MM.1S (cell line): ENCODE data around the gene WIPF2.

Source experiments
- DNase-seq: peaks from one replicate; pipeline ENCODE4 v3.0.0-alpha.2; 2015
- H2AFZ ChIP-seq: fragments of 300-600 bp; sonication (generic); 2 replicates; pipeline ENCODE4 v1.6.0; 2016; ENCODE audit warnings: antibody characterized with exemption, low read length
- H3F3A ChIP-seq: fragments of 300-600 bp; sonication (generic); 2 replicates; pipeline ENCODE4 v1.6.1; 2016; ENCODE audit warnings: mild to moderate bottlenecking, antibody characterized with exemption, low read length, moderate library complexity, mixed read lengths; ENCODE audit not compliant: insufficient read depth
- H3K27ac ChIP-seq: fragments of 300-600 bp; sonication (generic); 2 replicates; pipeline ENCODE4 v1.5.1; 2016; ENCODE audit warnings: mild to moderate bottlenecking, low read length
- H3K27me3 ChIP-seq: fragments of 300-600 bp; sonication (generic); replicated peaks from 2 replicates; pipeline ENCODE4 v1.6.0; 2016; ENCODE audit warnings: low read length; ENCODE audit not compliant: insufficient read depth
- H3K36me3 ChIP-seq: fragments of 300-600 bp; sonication (generic); replicated peaks from 2 replicates; pipeline ENCODE4 v1.6.1; 2016; ENCODE audit warnings: mild to moderate bottlenecking, low read length, mixed read lengths; ENCODE audit not compliant: insufficient read depth
- H3K4me1 ChIP-seq: fragments of 300-600 bp; sonication (generic); 2 replicates; pipeline ENCODE4 v1.6.1; 2016; ENCODE audit warnings: low read length, mixed read lengths
- H3K4me2 ChIP-seq: fragments of 300-600 bp; sonication (generic); 2 replicates; pipeline ENCODE4 v1.6.0; 2016; ENCODE audit warnings: low read depth, low read length
- H3K4me3 ChIP-seq: fragments of 300-600 bp; sonication (generic); 2 replicates; pipeline ENCODE4 v1.5.1; 2016; ENCODE audit warnings: low read length, mixed read lengths
- H3K79me2 ChIP-seq: fragments of 300-600 bp; sonication (generic); 2 replicates; pipeline ENCODE4 v1.6.1; 2016; ENCODE audit warnings: mixed run types, low read length, mixed read lengths
- H3K9ac ChIP-seq: fragments of 300-600 bp; sonication (generic); 2 replicates; pipeline ENCODE4 v1.6.1; 2016; ENCODE audit warnings: low read length, mixed read lengths
- H3K9me2 ChIP-seq: fragments of 300-600 bp; sonication (generic); replicated peaks from 2 replicates; pipeline ENCODE4 v1.6.1; 2016; ENCODE audit warnings: mild to moderate bottlenecking, low read length, mixed read lengths; ENCODE audit not compliant: insufficient read depth
- H3K9me3 ChIP-seq: fragments of 300-600 bp; sonication (generic); replicated peaks from 2 replicates; pipeline ENCODE4 v1.6.1; 2016; ENCODE audit warnings: mild to moderate bottlenecking, low read length, mixed read lengths; ENCODE audit not compliant: insufficient read depth
- H4K20me1 ChIP-seq: fragments of 300-600 bp; sonication (generic); 2 replicates; pipeline ENCODE4 v1.6.1; 2016; ENCODE audit warnings: mild to moderate bottlenecking, low read length, moderate library complexity, mixed read lengths; ENCODE audit not compliant: insufficient read depth
- CTCF ChIP-seq: fragments of 300-600 bp; sonication (generic); IDR thresholded peaks from 2 replicates; pipeline ENCODE4 v1.5.1; 2016; ENCODE audit warnings: antibody characterized with exemption, low read length, mixed read lengths
- EZH2 ChIP-seq: fragments of 300-600 bp; sonication (generic); optimal IDR thresholded peaks from 2 replicates; pipeline ENCODE3; 2017; ENCODE audit warnings: low read depth, mild to moderate bottlenecking, antibody characterized with exemption, low read length, mixed read lengths
- EZH2phosphoT487 ChIP-seq: fragments of 300-600 bp; sonication (generic); IDR thresholded peaks from 2 replicates; pipeline ENCODE4 v1.6.1; 2018; ENCODE audit warnings: antibody characterized with exemption, low read length

The WIPF2 gene

GRCh38 chr17:40218740-40219593, at the start of gene WIPF2:
WIPF2 (plus strand) TSS chr17:40219304; CDS start chr17:40256460, 37,156 bp downstream.
- no peaks in the 10 kb centered on the region for H3K9me3 ChIP-seq
- peaks cover 33% of the 10 kb centered on the region for H3K79me2 ChIP-seq
- no peaks in the 10 kb centered on the region for H4K20me1 ChIP-seq
- H3K36me3 ChIP-seq, result no peaks in the 10 kb centered on the region
- H2AFZ ChIP-seq, result peak within 1 kb of the TSS; percentile 96
- H3K27me3 ChIP-seq, result no peaks in the 10 kb centered on the region
- H3K9ac ChIP-seq, result peak within 1 kb of the TSS; percentile 71
- peak within 1 kb of the TSS; percentile 97 for H3K4me3 ChIP-seq
- H3K9me2 ChIP-seq, result no peaks in the 10 kb centered on the region
- peak; percentile 44 for TF ChIP-seq CTCF
- no peak for TF ChIP-seq EZH2phosphoT487
- peak within 1 kb of the TSS; percentile 84 for H3K4me2 ChIP-seq
- no peaks in the 10 kb centered on the region; the same call in 1 of the 2 replicates for H3K4me1 ChIP-seq
- DNase-seq, result peak; percentile 95
- H3F3A ChIP-seq, result no peaks in the 10 kb centered on the region
- peak within 1 kb of the TSS; percentile 78 for H3K27ac ChIP-seq

GRCh38 chr17:40170325-40170724, 48.8 kb upstream of the WIPF2 start:
- no peak overlapping the region for H3K9ac ChIP-seq
- no peak overlapping the region for H2AFZ ChIP-seq
- H3K27me3 ChIP-seq, result no peaks in the 10 kb centered on the region
- no peaks in the 10 kb centered on the region for H3K9me3 ChIP-seq
- H3K4me2 ChIP-seq, result no peak overlapping the region
- no peaks in the 10 kb centered on the region for H3F3A ChIP-seq
- TF ChIP-seq EZH2phosphoT487 (no peak), EZH2 (no peak), CTCF (no peak)
- no peaks in the 10 kb centered on the region for H4K20me1 ChIP-seq
- no peaks in the 10 kb centered on the region for H3K4me1 ChIP-seq
- no peaks in the 10 kb centered on the region for H3K9me2 ChIP-seq
- H3K79me2 ChIP-seq, result peaks cover 7% of the 10 kb centered on the region; the same call in 1 of the 2 replicates
- H3K36me3 ChIP-seq, result no peaks in the 10 kb centered on the region; the same call in 1 of the 2 replicates
- DNase-seq, result no peak
- no peak overlapping the region for H3K4me3 ChIP-seq
- H3K27ac ChIP-seq, result no peak overlapping the region

- H3K79me2 ChIP-seq, result no peaks in the 10 kb centered on the region
- no peak overlapping the region for H3K4me3 ChIP-seq
- H3K4me1 ChIP-seq, result 0 out of 2 replicates have a peak, but pooled peaks cover under 1% of the 10 kb centered on the region
- DNase-seq, result no peak
- H4K20me1 ChIP-seq, result no peaks in the 10 kb centered on the region
- H3K9me2 ChIP-seq, result no peaks in the 10 kb centered on the region
- H3K27ac ChIP-seq, result no peak overlapping the region
- H3K27me3 ChIP-seq, result no peaks in the 10 kb centered on the region
- H3K9me3 ChIP-seq, result no peaks in the 10 kb centered on the region
- H2AFZ ChIP-seq, result no peak overlapping the region
- no peak overlapping the region for H3K4me2 ChIP-seq
- TF ChIP-seq EZH2phosphoT487, result no peak
- TF ChIP-seq EZH2, result no peak
- no peak for TF ChIP-seq CTCF
- H3F3A ChIP-seq, result no peaks in the 10 kb centered on the region; the same call in 1 of the 2 replicates
- H3K36me3 ChIP-seq, result no peaks in the 10 kb centered on the region; the same call in 1 of the 2 replicates
- no peak overlapping the region for H3K9ac ChIP-seq
Observed at GRCh38 chr17:40171750-40172149, 47.4 kb upstream of the WIPF2 start.
